Measurements from ENCODE around the gene RGPD8.
A peak's percentile ranks its signal among the peaks of the same experiment; 100 is the strongest.
"Not testable (repeated sequence)": the region's sequence is repeated elsewhere in the genome, so short reads cannot be mapped to it uniquely, and the experiment has no call there.

The RGPD8 gene

GRCh38 chr2:112435716-112436431 lies 2.4 kb upstream of the RGPD8 start:
- DNase-seq (ENCODE audit: low read depth in 2 of 2) = not testable (repeated sequence)

GRCh38 chr2:112434890-112435715 lies 1.7 kb upstream of the RGPD8 start:
- not testable (repeated sequence) for DNase-seq (ENCODE audit: low read depth in 2 of 2)

- DNase-seq (ENCODE audit: low read depth in 2 of 2) = no peak
These were observed 686 bp upstream of the RGPD8 start for GRCh38 chr2:112433932-112434730.

- not testable (repeated sequence) for DNase-seq (ENCODE audit: low read depth in 2 of 2)
These were observed 538 bp downstream of the RGPD8 start for GRCh38 chr2:112432735-112433479.

- not testable (repeated sequence) for DNase-seq (ENCODE audit: low read depth in 2 of 2)
These were observed 1.1 kb downstream of the RGPD8 start for GRCh38 chr2:112432390-112432734.

- peak; percentile 8 to 13 for DNase-seq (ENCODE audit: low read depth in 2 of 2)
These were observed 1.7 kb downstream of the RGPD8 start for GRCh38 chr2:112431587-112432295.

- not testable (repeated sequence) for DNase-seq (ENCODE audit: low read depth in 2 of 2)
These were observed 8.9 kb downstream of the RGPD8 start for GRCh38 chr2:112424553-112424952.

GRCh38 chr2:112416860-112417259 lies 16.6 kb downstream of the RGPD8 start:
- DNase-seq (ENCODE audit: low read depth in 2 of 2) = not testable (repeated sequence)

GRCh38 chr2:112360055-112360454 lies 73.4 kb downstream of the RGPD8 start:
- DNase-seq (ENCODE audit: low read depth in 2 of 2) = not testable (repeated sequence)

- not testable (repeated sequence) for DNase-seq (ENCODE audit: low read depth in 2 of 2)
These were observed 79.1 kb downstream of the RGPD8 start for GRCh38 chr2:112354335-112354734.

GRCh38 chr2:112352809-112353603 lies 80.4 kb downstream of the RGPD8 start:
- not testable (repeated sequence) for DNase-seq (ENCODE audit: low read depth in 2 of 2)

- not testable (repeated sequence) for DNase-seq (ENCODE audit: low read depth in 2 of 2)
These were observed 81.2 kb downstream of the RGPD8 start for GRCh38 chr2:112352292-112352691.

- no peak for DNase-seq (ENCODE audit: low read depth in 2 of 2)
These were observed 88.1 kb downstream of the RGPD8 start for GRCh38 chr2:112345030-112346027.

- DNase-seq (ENCODE audit: low read depth in 2 of 2) = no peak
These were observed 89.4 kb downstream of the RGPD8 start for GRCh38 chr2:112343827-112344585.

- DNase-seq (ENCODE audit: low read depth in 2 of 2) = no peak
These were observed 91.3 kb downstream of the RGPD8 start for GRCh38 chr2:112342067-112342550.

- DNase-seq (ENCODE audit: low read depth in 2 of 2) = no peak
These were observed 92.8 kb downstream of the RGPD8 start for GRCh38 chr2:112340475-112341267.

GRCh38 chr2:112339986-112340385 lies 93.5 kb downstream of the RGPD8 start:
- no peak for DNase-seq (ENCODE audit: low read depth in 2 of 2)
